Body of pancreas (tissue), 4 donors: Measurements from ENCODE around the gene IPO4. TPM values are rescaled to one million over a fixed set of nuclear protein-coding genes. Genes with fewer than 3 reads are reported as not detected.

Experiments used
- ATAC-seq: fragments of 150-250 bp; one replicate; pipeline ENCODE4 v1.9.1; 2016
- DNase-seq, 4 donors: peaks; one replicate each; pipeline ENCODE4 v3.0.0-alpha.2; 2019
- H3K27ac ChIP-seq, 4 donors: fragments of 200-600 bp; sonication (generic); 1 replicate in 3 of 4; 2 replicates in 1 of 4; pipeline versions ENCODE4 v1.5.1 to v1.6.1; 2016 to 2019; ENCODE audit warnings: mild to moderate bottlenecking in 1 of 4, mixed read lengths in 1 of 4, moderate library complexity in 1 of 4
- H3K27me3 ChIP-seq, 2 donors: fragments of 200-600 bp; sonication (generic); one replicate each; pipeline ENCODE4 v1.6.0; 2016; ENCODE audit warnings: mild to moderate bottlenecking in 1 of 2
- H3K36me3 ChIP-seq, 2 donors: fragments of 200-600 bp; sonication (generic); replicated peaks in 1 of 2; 2 replicates each; pipeline ENCODE4 v1.5.1; 2016; ENCODE audit warnings: low read depth in 2 of 2; ENCODE audit not compliant: insufficient read depth in 1 of 2
- H3K4me1 ChIP-seq: fragments of 200-600 bp; sonication (generic); one replicate; pipeline ENCODE4 v1.6.0; 2016
- H3K4me3 ChIP-seq, 2 donors: fragments of 200-600 bp; sonication (generic); 1 replicate in 1 of 2; 2 replicates in 1 of 2; pipeline ENCODE4 v1.5.1; 2016 to 2019
- H3K9me3 ChIP-seq, 3 donors: fragments of 200-600 bp; sonication (generic); 1 replicate in 2 of 3; 2 replicates in 1 of 3; pipeline ENCODE4 v1.5.1; 2016
- POLR2A ChIP-seq, 3 donors: fragments of 450-650 bp; IDR thresholded peaks; one replicate each; pipeline ENCODE4 v1.6.1; 2016; ENCODE audit warnings: antibody characterized with exemption in 3 of 3, mild to moderate bottlenecking in 2 of 3
- WGBS, 2 donors: methylation state at CpG; one replicate each; pipeline ENCODE4 v1.1.5; 2017; 5-methylcytosine and 5-hydroxymethylcytosine counted together
- intact Hi-C: fragments of 100-400 bp; cut with DNase I; formaldehyde crosslinking; loops from one replicate; pipeline ENCODE4 v1.15.1; 2023
- microRNA-seq, 2 donors: library from miRNA; unstranded; fragments of <30 nt; microRNA quantifications; one replicate each; pipeline ENCODE4, GENCODE V29; 2016; ENCODE audit warnings: borderline number of aligned reads in 2 of 2, borderline replicate concordance in 2 of 2
- small RNA-seq: library from RNA; depleted of rRNA; stranded (forward); fragments of <200 nt; gene quantifications from one replicate; pipeline ENCODE3, GENCODE V24; 2016
- total RNA-seq, 2 donors: library from RNA; depleted of rRNA; stranded (reverse); fragments of >200 nt; gene quantifications; one replicate each; pipeline ENCODE4 v1.1.0, GENCODE V29; 2016
- TF ChIP-seq, protein P1 (sequence below), 7 experiments: fragments of 450-650 bp in 4 of 7; fragments of 200-600 bp in 3 of 7; sonication (generic) in 3 of 7; IDR thresholded peaks; one replicate each; pipeline ENCODE4 v1.5.1; 2016 to 2019; ENCODE audit warnings: antibody characterized with exemption in 7 of 7

Gene IPO4
- total RNA-seq, 2 donors from 2014 or later: 30.4 to 73.5 TPM

DNA sequence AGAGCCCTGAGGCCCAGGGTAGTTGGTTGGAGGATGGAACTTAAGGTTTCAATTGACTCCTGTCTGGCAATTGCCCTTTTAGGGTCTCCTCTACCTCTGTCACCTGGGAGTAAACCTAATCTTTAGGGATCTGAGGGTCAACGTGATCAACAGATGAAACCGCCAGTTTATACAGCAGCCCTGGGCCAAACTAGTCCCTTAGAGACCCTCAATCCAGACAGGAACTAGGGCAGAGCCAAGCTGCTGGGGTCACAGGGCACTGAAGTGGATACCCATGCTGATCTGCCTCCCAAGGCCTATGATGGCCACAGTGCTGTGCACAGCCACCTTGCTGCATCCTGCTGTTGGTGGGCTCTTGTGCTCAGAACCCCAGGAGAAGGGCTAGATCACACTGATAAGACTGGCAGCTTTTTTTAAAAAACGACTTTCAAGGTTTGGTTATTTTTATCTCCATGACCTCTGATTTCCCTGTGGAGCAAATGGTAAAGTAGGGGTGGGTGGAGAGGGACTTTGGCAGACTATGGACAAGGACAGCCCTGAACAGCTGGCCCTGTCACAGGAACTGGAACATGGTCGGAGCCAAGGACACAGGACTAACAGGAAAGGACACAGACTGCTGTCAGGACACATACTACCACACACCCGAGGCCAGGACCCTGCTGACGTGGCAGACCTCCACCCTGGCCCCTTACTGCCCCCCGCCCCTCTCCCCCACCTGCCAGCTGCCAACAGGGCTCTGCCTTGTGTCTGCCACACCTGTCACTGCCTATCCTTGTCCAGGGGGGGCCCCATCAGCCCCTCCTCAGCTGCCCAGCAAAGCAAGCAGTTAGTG, 57.7 kb downstream of the IPO4 start:
- peak; percentile 57 for ATAC-seq
- Histone ChIP-seq H3K4me1 (peaks cover 37% of the 10 kb centered on the region), H3K27me3 (no peaks in the 10 kb centered on the region), H3K36me3 (no peaks in the 10 kb centered on the region), H3K27ac (peak overlapping the region; percentile 85 to 96 (median 92)), H3K9me3 (no peaks in the 10 kb centered on the region), H3K4me3 (no peak overlapping the region)
- peak in 2 of 3 donors; percentile 40 to 59 for TF ChIP-seq POLR2A (IDR thresholded peaks at IDR 0.05)
- TF ChIP-seq, protein P1, sequence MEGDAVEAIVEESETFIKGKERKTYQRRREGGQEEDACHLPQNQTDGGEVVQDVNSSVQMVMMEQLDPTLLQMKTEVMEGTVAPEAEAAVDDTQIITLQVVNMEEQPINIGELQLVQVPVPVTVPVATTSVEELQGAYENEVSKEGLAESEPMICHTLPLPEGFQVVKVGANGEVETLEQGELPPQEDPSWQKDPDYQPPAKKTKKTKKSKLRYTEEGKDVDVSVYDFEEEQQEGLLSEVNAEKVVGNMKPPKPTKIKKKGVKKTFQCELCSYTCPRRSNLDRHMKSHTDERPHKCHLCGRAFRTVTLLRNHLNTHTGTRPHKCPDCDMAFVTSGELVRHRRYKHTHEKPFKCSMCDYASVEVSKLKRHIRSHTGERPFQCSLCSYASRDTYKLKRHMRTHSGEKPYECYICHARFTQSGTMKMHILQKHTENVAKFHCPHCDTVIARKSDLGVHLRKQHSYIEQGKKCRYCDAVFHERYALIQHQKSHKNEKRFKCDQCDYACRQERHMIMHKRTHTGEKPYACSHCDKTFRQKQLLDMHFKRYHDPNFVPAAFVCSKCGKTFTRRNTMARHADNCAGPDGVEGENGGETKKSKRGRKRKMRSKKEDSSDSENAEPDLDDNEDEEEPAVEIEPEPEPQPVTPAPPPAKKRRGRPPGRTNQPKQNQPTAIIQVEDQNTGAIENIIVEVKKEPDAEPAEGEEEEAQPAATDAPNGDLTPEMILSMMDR (IDR thresholded peaks at IDR 0.05): no peak
- intact Hi-C loops: no loop called here
- peak; percentile 78 to 93 (median 90) for DNase-seq
- WGBS, 2 donors: 6 to 25% methylated on average over 5 to 7 of the region's 7 CpGs

DNA sequence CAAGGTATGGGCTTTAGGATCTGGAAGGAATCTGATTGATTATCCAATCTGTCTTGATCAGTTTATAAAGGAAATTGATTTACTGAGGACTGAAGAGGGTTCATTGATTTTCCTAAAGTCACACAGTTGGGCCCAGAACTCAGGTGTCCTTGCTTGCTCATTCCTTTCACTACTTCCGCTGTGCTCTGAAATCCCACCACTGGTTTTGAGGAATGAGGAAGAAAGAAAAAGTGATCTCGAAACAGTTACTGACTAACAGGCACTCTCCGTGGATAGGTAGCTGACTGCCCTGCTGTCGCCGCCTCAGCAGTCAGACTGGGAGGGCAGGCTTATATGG, 58.3 kb downstream of the IPO4 start, which contains the start of gene FITM1:
Gene FITM1, plus strand, starts transcription at position 280 of the 337 bp plus-strand sequence. CDS start 905 bp downstream, outside the sequence.
- Histone ChIP-seq H3K27me3 (no peaks in the 10 kb centered on the region), H3K27ac (peak within 1 kb of the TSS; percentile 85 to 96 (median 92))

More for the DNA sequence above, 58.3 kb downstream of the IPO4 start, which contains the start of gene FITM1:
- WGBS, 2 donors: 59 to 92% methylated on average over 5 of the region's 5 CpGs
- Histone ChIP-seq H3K4me3 (no peak within 1 kb of the TSS), H3K9me3 (no peaks in the 10 kb centered on the region), H3K4me1 (peaks cover 35% of the 10 kb centered on the region), H3K36me3 (no peaks in the 10 kb centered on the region)
- DNase-seq: no peak
- intact Hi-C loops: no loop called here
- TF ChIP-seq, protein P1 (IDR thresholded peaks at IDR 0.05): no peak
- ATAC-seq: no peak

Small RNA genes lying within 50 kb of the gene (microRNA-seq; reads per million reads assigned to microRNA genes)
- gene MIR7703: 0 to 0.47 reads per million in 2 donors

Small RNA genes lying within 50 kb of the gene (small RNA-seq; reads per million reads assigned to genes)
- gene AL136295.4 (not detected), gene CHMP4A (not detected), gene IPO4 (not detected), gene IRF9 (not detected), gene MDP1 (0.70 reads per million, percentile 15 among the genes with 10 or more reads in this experiment), gene RNA5SP383 (5.0 reads per million, percentile 87 among the genes with 10 or more reads in this experiment)

Other genes starting within 250 kb of the IPO4 start
- gene DHRS4, start 235.0 kb downstream of the IPO4 start, total RNA-seq: 10 to 100 TPM; 18.4 to 45.5 TPM
- 10 to 100 TPM; 10.6 to 16.5 TPM for gene DHRS4L2, start 199.9 kb downstream of the IPO4 start, total RNA-seq
- gene CARMIL3, start 136.8 kb downstream of the IPO4 start, total RNA-seq: under 1 TPM; 0.78 to 0.99 TPM
- not detected for gene CPNE6, start 117.3 kb downstream of the IPO4 start, total RNA-seq
- 10 to 100 TPM; 20.4 to 29.8 TPM for gene PCK2, start 94.5 kb downstream of the IPO4 start, total RNA-seq
- gene DCAF11, start 74.0 kb downstream of the IPO4 start, total RNA-seq: 100 to 1,000 TPM in 1 of 2 donors, 10 to 100 TPM in 1; 77.1 to 128 TPM
- 1 to 10 TPM; 2.1 to 2.6 TPM for gene NRL, start 73.9 kb downstream of the IPO4 start, total RNA-seq
- gene FITM1, start 58.2 kb downstream of the IPO4 start, total RNA-seq: 10 to 100 TPM in 1 of 2 donors, 1 to 10 TPM in 1; 6.3 to 12.2 TPM
- 10 to 100 TPM; 78.4 to 93.7 TPM for gene PSME1, start 52.6 kb downstream of the IPO4 start, total RNA-seq
- gene EMC9, start 47.2 kb downstream of the IPO4 start, total RNA-seq: 10 to 100 TPM in 1 of 2 donors, 1 to 10 TPM in 1; 9.9 to 21.1 TPM
- 10 to 100 TPM; 29.3 to 30.4 TPM for gene PSME2, start 42.2 kb downstream of the IPO4 start, total RNA-seq
- gene RNF31, start 41.3 kb downstream of the IPO4 start, total RNA-seq: 10 to 100 TPM; 38.1 to 83.1 TPM
- gene IRF9, start 27.6 kb downstream of the IPO4 start, total RNA-seq: 10 to 100 TPM; 12.5 to 21.5 TPM
- 1 to 10 TPM; 7.8 to 8.9 TPM for gene REC8, start 16.7 kb downstream of the IPO4 start, total RNA-seq
- 10 to 100 TPM; 57.9 to 59.7 TPM for gene TM9SF1, start 6.6 kb upstream of the IPO4 start, total RNA-seq
- under 1 TPM in 1 of 2 donors, not detected in 1; 0.26 TPM for gene TSSK4, start 16.9 kb upstream of the IPO4 start, total RNA-seq
- gene CHMP4A, start 24.7 kb upstream of the IPO4 start, total RNA-seq: 10 to 100 TPM; 28.5 to 32.0 TPM
- gene MDP1, start 27.2 kb upstream of the IPO4 start, total RNA-seq: 10 to 100 TPM in 1 of 2 donors, 1 to 10 TPM in 1; 2.0 to 18.9 TPM
- 10 to 100 TPM; 28.7 to 77.6 TPM for gene NEDD8, start 43.6 kb upstream of the IPO4 start, total RNA-seq
- gene GMPR2, start 44.1 kb upstream of the IPO4 start, total RNA-seq: 10 to 100 TPM; 30.9 to 41.9 TPM
- 10 to 100 TPM; 28.3 to 35.3 TPM for gene TINF2, start 53.8 kb upstream of the IPO4 start, total RNA-seq
- gene TGM1, start 74.4 kb upstream of the IPO4 start, total RNA-seq: 10 to 100 TPM in 1 of 2 donors, 1 to 10 TPM in 1; 2.9 to 13.8 TPM
- 10 to 100 TPM; 18.4 to 90.0 TPM for gene RABGGTA, start 82.8 kb upstream of the IPO4 start, total RNA-seq
- 10 to 100 TPM; 18.8 to 31.4 TPM for gene DHRS1, start 111.0 kb upstream of the IPO4 start, total RNA-seq
- gene NOP9, start 111.0 kb upstream of the IPO4 start, total RNA-seq: 10 to 100 TPM; 10.6 to 12.2 TPM
- 10 to 100 TPM; 19.1 to 34.0 TPM for gene CIDEB, start 119.2 kb upstream of the IPO4 start, total RNA-seq
- gene LTB4R2, start 121.3 kb upstream of the IPO4 start, total RNA-seq: 10 to 100 TPM; 10.9 to 31.3 TPM
- 1 to 10 TPM; 3.6 to 9.1 TPM for gene LTB4R, start 122.7 kb upstream of the IPO4 start, total RNA-seq
- 10 to 100 TPM; 10.6 to 14.8 TPM for gene ADCY4, start 146.3 kb upstream of the IPO4 start, total RNA-seq
- gene RIPK3, start 151.2 kb upstream of the IPO4 start, total RNA-seq: 1 to 10 TPM; 6.0 to 9.9 TPM
- gene NFATC4, start 179.4 kb upstream of the IPO4 start, total RNA-seq: 10 to 100 TPM; 11.9 to 19.8 TPM
- gene NYNRIN, start 210.2 kb upstream of the IPO4 start, total RNA-seq: 1 to 10 TPM; 7.3 to 7.5 TPM
- gene CBLN3, start 240.9 kb upstream of the IPO4 start, total RNA-seq: 1 to 10 TPM in 1 of 2 donors, under 1 TPM in 1; 0.33 to 4.9 TPM
- 10 to 100 TPM; 43.8 TPM for gene KHNYN, start 241.1 kb upstream of the IPO4 start, total RNA-seq